Keratinocyte (primary cell): ENCODE results near the gene SETBP1. TPM values are rescaled to one million over a fixed set of nuclear protein-coding genes. Genes with fewer than 3 reads are reported as not detected.

Experiments used
- DNase-seq: peaks from one replicate; pipeline ENCODE4 v3.0.0-alpha.2; 2011; ENCODE audit warnings: low read depth, missing footprints, low spot score
- FAIRE-seq: peaks from 2 replicates; lab custom pipeline; 2011; peaks lifted over from hg19 to GRCh38; lab: Jason Lieb, UNC
- H2AFZ ChIP-seq: 2 replicates; pipeline ENCODE4 v1.6.0; 2012; ENCODE audit warnings: low read length, control low read depth, inconsistent platforms; ENCODE audit not compliant: control insufficient read depth
- H3K27ac ChIP-seq: 2 replicates; pipeline ENCODE4 v1.5.1; 2011; ENCODE audit warnings: low read length; ENCODE audit not compliant: control insufficient read depth, insufficient read depth
- H3K27me3 ChIP-seq: 3 replicates; pipeline ENCODE4 v1.6.0; 2011; ENCODE audit warnings: low read length; ENCODE audit not compliant: control insufficient read depth, insufficient read depth; ENCODE audit errors: extremely low read depth
- H3K36me3 ChIP-seq, 2 experiments: 2 replicates in 1 of 2; 3 replicates in 1 of 2; pipeline ENCODE4 v1.5.1; 2011; ENCODE audit warnings: low read length in 2 of 2, mild to moderate bottlenecking in 1 of 2; ENCODE audit not compliant: control insufficient read depth in 2 of 2, insufficient read depth in 2 of 2; ENCODE audit errors: extremely low read depth in 1 of 2
- H3K4me1 ChIP-seq: 3 replicates; pipeline ENCODE4 v1.5.1; 2011; ENCODE audit warnings: low read length; ENCODE audit not compliant: control insufficient read depth, insufficient read depth; ENCODE audit errors: extremely low read depth
- H3K4me2 ChIP-seq: 3 replicates; pipeline ENCODE4 v1.6.0; 2011; ENCODE audit warnings: low read depth, low read length; ENCODE audit not compliant: control insufficient read depth, insufficient read depth; ENCODE audit errors: extremely low read depth
- H3K4me3 ChIP-seq, 3 experiments: fragments of 200-600 bp in 1 of 3; sonication (generic) in 1 of 3; 2 replicates in 2 of 3; 3 replicates in 1 of 3; pipeline ENCODE4 v1.5.1; 2011 to 2016; ENCODE audit warnings: low read length in 3 of 3, mild to moderate bottlenecking in 3 of 3, control low read depth in 2 of 3, inconsistent platforms in 1 of 3, low read depth in 1 of 3, mixed read lengths in 1 of 3, mixed run types in 1 of 3, moderate library complexity in 1 of 3; ENCODE audit not compliant: control insufficient read depth in 2 of 3, insufficient read depth in 2 of 3; ENCODE audit errors: extremely low read depth in 1 of 3
- H3K79me2 ChIP-seq: 2 replicates; pipeline ENCODE4 v1.6.0; 2012; ENCODE audit warnings: low read length; ENCODE audit not compliant: control insufficient read depth, insufficient read depth
- H3K9ac ChIP-seq: 3 replicates; pipeline ENCODE4 v1.6.0; 2011; ENCODE audit warnings: low read length; ENCODE audit not compliant: control insufficient read depth, insufficient read depth; ENCODE audit errors: extremely low read depth
- H3K9me1 ChIP-seq: 3 replicates; pipeline ENCODE4 v1.6.0; 2011; ENCODE audit warnings: low read length; ENCODE audit not compliant: control insufficient read depth, insufficient read depth; ENCODE audit errors: extremely low read depth
- H3K9me3 ChIP-seq: 2 replicates; pipeline ENCODE4 v1.5.1; 2012; ENCODE audit warnings: low read depth, low read length; ENCODE audit not compliant: control insufficient read depth
- H4K20me1 ChIP-seq: 3 replicates; pipeline ENCODE4 v1.6.0; 2011; ENCODE audit warnings: low read length; ENCODE audit not compliant: control insufficient read depth, insufficient read depth; ENCODE audit errors: extremely low read depth
- EZH2 ChIP-seq: IDR thresholded peaks from one replicate; pipeline ENCODE4 v1.6.1; 2012; ENCODE audit warnings: inconsistent platforms, mild to moderate bottlenecking, low read length, moderate library complexity
- dilution Hi-C: fragments of 300-500 bp; cut with MboI; formaldehyde crosslinking; loops from one replicate; pipeline ENCODE4 v1.7.0; 2020; ENCODE audit warnings: low sequenced_read_pairs; ENCODE audit not compliant: extremely low pct_ligation_motif_present
- polyA plus RNA-seq, 5 experiments: library from polyadenylated mRNA; depleted of rRNA in 3 of 5; stranded (reverse) in 3 of 5; stranded (forward) in 1 of 5; unstranded in 1 of 5; fragments of >200 nt; gene quantifications; 1 replicate in 1 of 5; 2 replicates in 3 of 5; 3 replicates in 1 of 5; pipeline versions ENCODE4 v1.2.1 to v1.2.3, GENCODE V29; 2011 to 2012; ENCODE audit warnings: missing spikeins in 2 of 5, low read depth in 1 of 5, low replicate concordance in 1 of 5
- TF ChIP-seq, protein P1 (sequence below), 3 experiments: IDR thresholded peaks in 1 of 3; conservative IDR thresholded peaks in 1 of 3; optimal IDR thresholded peaks in 1 of 3; 2 replicates in 2 of 3; 3 replicates in 1 of 3; pipeline versions ENCODE3 to v1.5.1; 2011; ENCODE audit warnings: low read length in 3 of 3, mild to moderate bottlenecking in 3 of 3, moderate library complexity in 2 of 3, control low read depth in 1 of 3, inconsistent platforms in 1 of 3; ENCODE audit not compliant: insufficient read depth in 2 of 3; ENCODE audit errors: extremely low read depth in 1 of 3

Gene SETBP1
- polyA plus RNA-seq, 1 donor (not counting 4 experiments of a cell fraction or from before 2014, with no cell fraction given) = 3.3 TPM

DNA sequence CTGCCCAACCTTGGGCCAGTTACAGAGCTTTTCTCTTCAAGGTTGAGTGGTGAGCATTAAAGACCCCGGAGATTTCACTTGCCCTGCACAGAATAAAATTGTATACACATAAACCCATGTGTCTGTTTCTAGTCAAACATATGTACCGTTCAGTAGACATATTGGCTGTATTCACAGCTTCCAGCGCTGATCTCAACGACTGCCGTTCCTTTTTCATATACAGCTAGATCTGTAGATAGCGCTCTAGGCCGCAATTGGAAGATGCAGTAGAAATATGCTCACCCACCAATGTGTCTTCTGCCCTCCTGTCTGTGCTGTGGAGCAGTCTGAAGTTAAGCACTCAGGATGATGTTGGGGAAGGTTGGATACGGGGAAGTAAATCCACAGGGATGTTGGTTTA is 317.7 kb downstream of the SETBP1 start:
- dilution Hi-C loops = no loop called here
- Histone ChIP-seq H3K27me3 (no peaks in the 10 kb centered on the region), H4K20me1 (no peaks in the 10 kb centered on the region), H3K9ac (no peak overlapping the region), H2AFZ (no peak overlapping the region), H3K36me3 (peaks cover 0 to 1% of the 10 kb centered on the region in 2 experiments), H3K79me2 (no peaks in the 10 kb centered on the region), H3K27ac (no peak overlapping the region), H3K4me2 (no peak overlapping the region), H3K4me1 (no peaks in the 10 kb centered on the region), H3K4me3 (no peak overlapping the region), H3K9me3 (no peaks in the 10 kb centered on the region), H3K9me1 (no peaks in the 10 kb centered on the region)
- DNase-seq = no peak
- TF ChIP-seq EZH2 = no peak
- TF ChIP-seq, protein P1, sequence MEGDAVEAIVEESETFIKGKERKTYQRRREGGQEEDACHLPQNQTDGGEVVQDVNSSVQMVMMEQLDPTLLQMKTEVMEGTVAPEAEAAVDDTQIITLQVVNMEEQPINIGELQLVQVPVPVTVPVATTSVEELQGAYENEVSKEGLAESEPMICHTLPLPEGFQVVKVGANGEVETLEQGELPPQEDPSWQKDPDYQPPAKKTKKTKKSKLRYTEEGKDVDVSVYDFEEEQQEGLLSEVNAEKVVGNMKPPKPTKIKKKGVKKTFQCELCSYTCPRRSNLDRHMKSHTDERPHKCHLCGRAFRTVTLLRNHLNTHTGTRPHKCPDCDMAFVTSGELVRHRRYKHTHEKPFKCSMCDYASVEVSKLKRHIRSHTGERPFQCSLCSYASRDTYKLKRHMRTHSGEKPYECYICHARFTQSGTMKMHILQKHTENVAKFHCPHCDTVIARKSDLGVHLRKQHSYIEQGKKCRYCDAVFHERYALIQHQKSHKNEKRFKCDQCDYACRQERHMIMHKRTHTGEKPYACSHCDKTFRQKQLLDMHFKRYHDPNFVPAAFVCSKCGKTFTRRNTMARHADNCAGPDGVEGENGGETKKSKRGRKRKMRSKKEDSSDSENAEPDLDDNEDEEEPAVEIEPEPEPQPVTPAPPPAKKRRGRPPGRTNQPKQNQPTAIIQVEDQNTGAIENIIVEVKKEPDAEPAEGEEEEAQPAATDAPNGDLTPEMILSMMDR (optimal IDR thresholded peaks at IDR 0.05 in 1 of 3, IDR thresholded peaks at IDR 0.05 in 1 of 3, conservative IDR thresholded peaks at IDR 0.05 in 1 of 3; ENCODE audit: extremely low read depth in 1 of 3, insufficient read depth in 2 of 3, low read length in 3 of 3) = no peak
- no peak for FAIRE-seq

DNA sequence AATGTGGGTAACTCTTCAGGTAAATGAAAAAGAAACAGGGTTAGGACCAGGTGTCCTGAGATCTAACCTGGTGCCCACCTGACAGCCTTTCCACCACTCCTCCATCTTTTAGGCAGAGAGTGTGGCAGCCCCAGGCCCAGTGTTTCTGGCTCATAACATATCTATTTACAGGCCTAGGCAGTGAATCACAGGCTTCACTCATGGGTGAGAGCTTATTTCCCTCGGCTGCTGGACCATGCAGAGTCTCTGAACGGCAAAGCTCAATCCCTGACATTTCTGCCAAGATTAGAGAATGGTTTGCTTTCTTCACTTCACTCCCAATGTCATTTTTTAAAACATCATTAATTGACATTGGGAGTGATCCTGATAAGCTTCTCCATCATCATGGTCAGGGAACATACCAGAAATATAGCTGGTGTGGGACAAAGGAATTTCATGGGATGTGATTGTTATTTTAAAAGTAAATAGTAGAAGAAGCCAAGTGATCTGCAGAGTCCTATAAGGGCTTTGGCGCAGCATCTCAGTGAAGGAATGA is 323.9 kb downstream of the SETBP1 start:
- Histone ChIP-seq H3K9ac (no peak overlapping the region), H3K79me2 (no peaks in the 10 kb centered on the region), H3K4me3 (no peak overlapping the region), H3K9me3 (no peaks in the 10 kb centered on the region), H3K27ac (no peak overlapping the region), H4K20me1 (no peaks in the 10 kb centered on the region), H3K36me3 (peaks cover 0 to 1% of the 10 kb centered on the region in 2 experiments), H3K4me2 (no peak overlapping the region), H3K9me1 (no peaks in the 10 kb centered on the region), H2AFZ (no peak overlapping the region), H3K27me3 (no peaks in the 10 kb centered on the region), H3K4me1 (peaks cover 10% of the 10 kb centered on the region)
- dilution Hi-C loops = no loop called here
- TF ChIP-seq, protein P1 (optimal IDR thresholded peaks at IDR 0.05 in 1 of 3, IDR thresholded peaks at IDR 0.05 in 1 of 3, conservative IDR thresholded peaks at IDR 0.05 in 1 of 3; ENCODE audit: extremely low read depth in 1 of 3, insufficient read depth in 2 of 3, low read length in 3 of 3) = no peak
- TF ChIP-seq EZH2 = no peak
- no peak for DNase-seq
- no peak for FAIRE-seq
